ENCODE results near the gene TEX264.

The TEX264 gene, protein sequence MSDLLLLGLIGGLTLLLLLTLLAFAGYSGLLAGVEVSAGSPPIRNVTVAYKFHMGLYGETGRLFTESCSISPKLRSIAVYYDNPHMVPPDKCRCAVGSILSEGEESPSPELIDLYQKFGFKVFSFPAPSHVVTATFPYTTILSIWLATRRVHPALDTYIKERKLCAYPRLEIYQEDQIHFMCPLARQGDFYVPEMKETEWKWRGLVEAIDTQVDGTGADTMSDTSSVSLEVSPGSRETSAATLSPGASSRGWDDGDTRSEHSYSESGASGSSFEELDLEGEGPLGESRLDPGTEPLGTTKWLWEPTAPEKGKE

DNA sequence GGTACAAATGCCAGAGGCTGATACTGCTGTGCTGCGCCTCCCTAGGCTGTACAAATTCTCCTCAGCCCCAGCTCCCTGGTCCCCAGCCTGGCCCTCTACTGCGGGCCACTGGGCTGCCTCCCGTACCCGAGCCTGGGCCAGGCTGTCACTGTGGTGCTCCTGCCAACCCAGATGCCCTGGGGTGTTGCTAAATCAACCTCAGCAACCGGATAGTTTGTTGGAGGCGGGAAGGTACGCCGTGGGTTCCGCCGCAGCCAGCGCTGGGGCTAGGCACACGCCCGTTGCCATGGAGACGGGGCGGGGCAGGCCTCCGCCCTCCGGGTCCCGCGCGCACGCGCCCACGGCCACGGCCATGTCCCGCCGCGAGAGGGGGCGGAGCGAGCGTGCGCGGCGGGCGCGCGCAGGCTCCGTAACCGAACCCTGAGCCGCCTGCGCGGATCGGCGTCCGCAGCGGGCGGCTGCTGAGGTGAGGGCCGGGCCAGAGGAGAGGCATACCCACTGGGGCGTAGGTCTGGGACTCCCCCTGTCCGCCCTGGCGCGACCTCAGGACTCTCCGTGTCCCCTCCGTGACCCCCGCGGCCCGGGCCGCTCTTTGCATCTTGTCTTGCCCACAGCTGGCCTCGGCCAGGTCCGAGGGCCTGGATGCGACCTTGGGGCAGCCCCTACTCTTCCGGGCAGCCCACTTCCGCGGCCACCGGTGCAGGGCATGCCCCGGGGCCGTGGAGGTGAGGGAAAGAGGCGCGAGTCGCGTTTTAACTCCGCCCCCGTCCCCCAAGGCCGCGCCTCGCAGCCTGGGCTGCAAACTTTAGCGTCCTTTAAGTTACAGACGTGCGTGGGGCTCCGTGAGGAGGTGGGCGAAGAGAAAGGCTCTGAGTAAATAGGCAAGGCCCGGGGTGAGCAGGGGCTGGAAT lies at the start of gene TEX264:
TSS of gene TEX264 (plus strand) at position 430 of the 911 bp plus-strand sequence. CDS start 3,053 bp downstream, outside the sequence.
- H3K4me1 ChIP-seq (ENCODE audit: insufficient read depth, insufficient read length) = peaks cover 12% of the 10 kb centered on the region
- no peak for TF ChIP-seq SUZ12 (IDR thresholded peaks at IDR 0.05; ENCODE audit: extremely low read depth, insufficient read depth, insufficient read length)
- no peak for TF ChIP-seq ZNF274 (IDR thresholded peaks at IDR 0.05; ENCODE audit: low read depth, low read length)
- no peak for TF ChIP-seq YY1 (IDR thresholded peaks at IDR 0.05; ENCODE audit: insufficient read depth, insufficient read length)
- peak within 1 kb of the TSS; percentile 96 for H3K9ac ChIP-seq (ENCODE audit: insufficient read length, low read depth)
- no peak for DNase-seq (ENCODE audit: low read depth, low spot score)
- no peaks in the 10 kb centered on the region for H3K9me3 ChIP-seq (ENCODE audit: insufficient read depth, low read length)
- H3K27me3 ChIP-seq (ENCODE audit: insufficient read depth, insufficient read length) = no peaks in the 10 kb centered on the region
- H3K4me3 ChIP-seq (ENCODE audit: insufficient read length, low read depth) = peak within 1 kb of the TSS; percentile 80
- H3K36me3 ChIP-seq (ENCODE audit: insufficient read depth, insufficient read length, low read length) = peaks cover 24% of the 10 kb centered on the region

DNA sequence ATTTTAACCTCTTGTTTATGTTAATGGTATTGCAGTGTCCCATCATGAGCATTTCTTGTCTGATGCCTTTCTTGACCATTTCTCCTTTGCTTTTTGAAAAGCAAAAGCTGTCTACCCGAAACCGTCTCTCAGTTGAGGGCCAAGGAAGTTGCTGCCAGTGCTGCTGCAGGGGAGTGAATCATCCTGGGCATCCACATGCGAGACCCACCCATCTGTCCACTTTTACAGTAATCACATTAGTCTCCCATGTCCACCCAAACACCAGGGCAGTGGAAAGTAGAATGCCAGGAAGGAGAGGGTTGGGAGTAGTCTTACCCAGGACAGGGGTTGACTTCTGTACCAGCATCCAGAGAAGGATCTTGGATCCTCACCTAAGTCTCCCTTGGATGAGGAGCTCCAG lies 48.6 kb upstream of the TEX264 start:
- no peaks in the 10 kb centered on the region for H3K9me3 ChIP-seq (ENCODE audit: insufficient read depth, low read length)
- H3K4me1 ChIP-seq (ENCODE audit: insufficient read depth, insufficient read length) = no peaks in the 10 kb centered on the region
- H3K9ac ChIP-seq (ENCODE audit: insufficient read length, low read depth) = no peak overlapping the region
- TF ChIP-seq SUZ12 (IDR thresholded peaks at IDR 0.05; ENCODE audit: extremely low read depth, insufficient read depth, insufficient read length) (no peak), YY1 (IDR thresholded peaks at IDR 0.05; ENCODE audit: insufficient read depth, insufficient read length) (no peak), ZNF274 (IDR thresholded peaks at IDR 0.05; ENCODE audit: low read depth, low read length) (no peak)
- peaks cover 22% of the 10 kb centered on the region for H3K36me3 ChIP-seq (ENCODE audit: insufficient read depth, insufficient read length, low read length)
- H3K27me3 ChIP-seq (ENCODE audit: insufficient read depth, insufficient read length) = no peaks in the 10 kb centered on the region
- no peak for DNase-seq (ENCODE audit: low read depth, low spot score)
- H3K4me3 ChIP-seq (ENCODE audit: insufficient read length, low read depth) = no peak overlapping the region

DNA sequence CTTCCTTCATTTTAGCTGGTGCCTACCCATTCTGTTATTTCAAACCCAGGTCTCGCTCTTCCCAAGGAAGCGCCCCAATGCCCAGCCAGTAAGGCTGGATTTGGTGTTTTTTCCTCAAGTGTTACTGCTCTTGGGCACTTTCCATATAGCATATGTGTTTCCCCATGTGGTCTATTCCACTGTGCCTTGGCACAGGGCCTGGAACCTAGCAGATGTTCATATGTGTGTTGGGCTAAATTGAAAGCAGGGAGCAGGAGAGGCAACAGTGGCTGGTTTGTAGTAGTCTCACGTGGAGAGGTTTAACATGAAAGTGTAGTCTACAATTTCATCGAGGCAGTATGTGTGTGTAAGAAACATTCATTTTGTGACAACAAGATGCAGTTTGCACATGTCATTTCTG lies 48.2 kb upstream of the TEX264 start:
- TF ChIP-seq YY1 (IDR thresholded peaks at IDR 0.05; ENCODE audit: insufficient read depth, insufficient read length) = no peak
- no peak for TF ChIP-seq ZNF274 (IDR thresholded peaks at IDR 0.05; ENCODE audit: low read depth, low read length)
- no peak for TF ChIP-seq SUZ12 (IDR thresholded peaks at IDR 0.05; ENCODE audit: extremely low read depth, insufficient read depth, insufficient read length)
- Histone ChIP-seq H3K27me3 (ENCODE audit: insufficient read depth, insufficient read length) (no peaks in the 10 kb centered on the region), H3K36me3 (ENCODE audit: insufficient read depth, insufficient read length, low read length) (peaks cover 26% of the 10 kb centered on the region), H3K9ac (ENCODE audit: insufficient read length, low read depth) (no peak overlapping the region), H3K4me1 (ENCODE audit: insufficient read depth, insufficient read length) (no peaks in the 10 kb centered on the region), H3K9me3 (ENCODE audit: insufficient read depth, low read length) (no peaks in the 10 kb centered on the region), H3K4me3 (ENCODE audit: insufficient read length, low read depth) (no peak overlapping the region)
- no peak for DNase-seq (ENCODE audit: low read depth, low spot score)

DNA sequence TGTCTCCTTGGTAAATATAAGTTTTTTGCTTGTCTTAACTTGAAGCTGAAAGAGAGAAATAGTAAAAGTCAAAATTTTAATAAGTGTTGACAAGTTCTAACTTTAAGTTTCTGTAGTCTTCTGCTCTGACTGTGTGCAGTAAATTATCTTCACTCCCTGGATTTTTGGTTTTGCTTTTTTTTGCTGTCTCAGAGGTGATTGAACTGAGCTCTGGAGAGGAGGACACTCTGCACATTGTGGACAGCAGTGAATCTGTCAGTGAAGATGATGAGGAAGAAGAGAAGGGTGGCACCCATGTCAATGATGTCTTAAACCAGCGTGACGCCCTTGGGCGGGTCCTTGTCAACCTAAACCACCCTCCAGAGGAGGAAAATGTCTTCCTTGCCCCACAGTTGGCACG lies 40.5 kb upstream of the TEX264 start:
- Histone ChIP-seq H3K27me3 (ENCODE audit: insufficient read depth, insufficient read length) (no peaks in the 10 kb centered on the region), H3K4me3 (ENCODE audit: insufficient read length, low read depth) (no peak overlapping the region), H3K36me3 (ENCODE audit: insufficient read depth, insufficient read length, low read length) (peaks cover 73% of the 10 kb centered on the region), H3K9ac (ENCODE audit: insufficient read length, low read depth) (no peak overlapping the region), H3K9me3 (ENCODE audit: insufficient read depth, low read length) (no peaks in the 10 kb centered on the region), H3K4me1 (ENCODE audit: insufficient read depth, insufficient read length) (no peaks in the 10 kb centered on the region)
- TF ChIP-seq SUZ12 (IDR thresholded peaks at IDR 0.05; ENCODE audit: extremely low read depth, insufficient read depth, insufficient read length) (no peak), YY1 (IDR thresholded peaks at IDR 0.05; ENCODE audit: insufficient read depth, insufficient read length) (no peak), ZNF274 (IDR thresholded peaks at IDR 0.05; ENCODE audit: low read depth, low read length) (no peak)
- DNase-seq (ENCODE audit: low read depth, low spot score) = no peak

DNA sequence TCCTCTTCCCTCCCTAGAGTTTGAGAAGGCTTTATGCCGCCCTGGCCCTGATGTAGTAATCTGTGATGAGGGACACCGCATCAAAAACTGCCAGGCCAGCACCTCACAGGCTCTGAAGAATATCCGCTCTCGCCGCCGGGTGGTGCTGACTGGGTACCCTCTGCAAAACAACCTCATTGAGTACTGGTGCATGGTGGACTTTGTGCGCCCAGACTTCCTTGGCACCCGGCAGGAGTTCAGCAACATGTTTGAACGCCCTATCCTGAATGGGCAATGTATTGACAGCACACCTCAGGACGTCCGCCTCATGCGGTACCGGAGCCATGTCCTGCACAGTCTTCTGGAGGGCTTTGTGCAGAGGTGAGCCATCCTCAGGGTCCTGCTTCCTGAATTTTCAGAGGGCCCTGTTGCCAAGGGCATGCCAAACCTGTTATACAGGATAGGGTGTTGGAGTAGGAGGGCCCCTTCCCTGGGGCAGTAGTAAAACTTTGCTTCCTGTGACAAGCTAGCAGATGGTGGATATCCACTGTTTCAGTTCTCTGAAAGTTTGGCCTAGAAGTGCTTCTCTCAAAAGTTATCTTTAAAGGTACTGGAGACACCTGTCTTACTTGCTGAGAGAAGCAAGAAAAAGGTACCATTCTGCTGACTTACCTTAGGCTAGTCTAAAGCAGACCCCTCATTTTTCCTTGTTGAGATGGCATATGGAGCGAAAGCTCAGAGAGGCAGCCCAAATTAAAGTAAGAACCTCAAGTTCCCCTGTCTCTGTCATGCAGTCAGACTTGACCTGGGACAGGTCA lies 33.7 kb upstream of the TEX264 start:
- Histone ChIP-seq H3K36me3 (ENCODE audit: insufficient read depth, insufficient read length, low read length) (peaks cover 85% of the 10 kb centered on the region), H3K9ac (ENCODE audit: insufficient read length, low read depth) (no peak overlapping the region), H3K4me1 (ENCODE audit: insufficient read depth, insufficient read length) (no peaks in the 10 kb centered on the region), H3K9me3 (ENCODE audit: insufficient read depth, low read length) (no peaks in the 10 kb centered on the region), H3K27me3 (ENCODE audit: insufficient read depth, insufficient read length) (no peaks in the 10 kb centered on the region), H3K4me3 (ENCODE audit: insufficient read length, low read depth) (no peak overlapping the region)
- DNase-seq (ENCODE audit: low read depth, low spot score) = no peak
- TF ChIP-seq ZNF274 (IDR thresholded peaks at IDR 0.05; ENCODE audit: low read depth, low read length) = no peak
- TF ChIP-seq YY1 (IDR thresholded peaks at IDR 0.05; ENCODE audit: insufficient read depth, insufficient read length) = no peak
- no peak for TF ChIP-seq SUZ12 (IDR thresholded peaks at IDR 0.05; ENCODE audit: extremely low read depth, insufficient read depth, insufficient read length)

DNA sequence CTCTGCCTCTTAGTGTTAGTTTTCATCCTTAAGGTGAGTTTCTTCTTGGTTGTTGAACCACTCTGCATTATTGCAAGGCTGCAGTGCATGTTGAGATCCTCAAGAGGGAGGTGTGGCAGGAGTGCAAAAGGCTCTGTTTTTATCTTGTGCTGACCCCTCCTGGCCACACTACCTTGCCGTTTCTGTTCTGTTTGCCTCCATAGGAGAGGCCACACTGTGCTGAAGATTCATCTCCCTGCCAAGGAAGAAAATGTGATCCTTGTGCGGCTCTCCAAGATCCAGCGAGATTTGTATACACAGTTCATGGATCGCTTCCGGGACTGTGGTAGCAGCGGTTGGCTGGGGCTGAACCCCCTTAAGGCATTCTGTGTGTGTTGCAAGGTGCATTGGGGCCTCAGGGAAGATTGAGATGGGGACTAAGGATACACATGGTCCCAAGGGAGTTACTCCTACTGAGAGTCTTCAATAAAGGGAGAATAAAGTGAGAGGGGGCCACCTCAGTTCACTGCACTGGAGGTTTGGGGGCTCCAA lies 33.0 kb upstream of the TEX264 start:
- H3K9me3 ChIP-seq (ENCODE audit: insufficient read depth, low read length) = no peaks in the 10 kb centered on the region
- no peaks in the 10 kb centered on the region for H3K27me3 ChIP-seq (ENCODE audit: insufficient read depth, insufficient read length)
- H3K36me3 ChIP-seq (ENCODE audit: insufficient read depth, insufficient read length, low read length) = peaks cover 91% of the 10 kb centered on the region
- no peak overlapping the region for H3K4me3 ChIP-seq (ENCODE audit: insufficient read length, low read depth)
- DNase-seq (ENCODE audit: low read depth, low spot score) = peak; percentile 83
- no peak overlapping the region for H3K9ac ChIP-seq (ENCODE audit: insufficient read length, low read depth)
- TF ChIP-seq ZNF274 (IDR thresholded peaks at IDR 0.05; ENCODE audit: low read depth, low read length) (no peak), SUZ12 (IDR thresholded peaks at IDR 0.05; ENCODE audit: extremely low read depth, insufficient read depth, insufficient read length) (no peak), YY1 (IDR thresholded peaks at IDR 0.05; ENCODE audit: insufficient read depth, insufficient read length) (no peak)
- H3K4me1 ChIP-seq (ENCODE audit: insufficient read depth, insufficient read length) = no peaks in the 10 kb centered on the region
